Mammary epithelial cell (primary cell): ENCODE results near the gene MAP3K2.

Source experiments
- EZH2 ChIP-seq: IDR thresholded peaks from 2 replicates; pipeline ENCODE4 v1.6.1; 2012; ENCODE audit warnings: low read length, inconsistent platforms, borderline replicate concordance
- TF ChIP-seq, protein P1 (sequence below), 2 donors: IDR thresholded peaks in 1 of 2; conservative IDR thresholded peaks in 1 of 2; 2 replicates each; pipeline ENCODE4 v1.5.1; 2011 to 2012; ENCODE audit warnings: inconsistent platforms in 2 of 2, low read length in 2 of 2, mild to moderate bottlenecking in 2 of 2, control low read depth in 1 of 2, low read depth in 1 of 2; ENCODE audit not compliant: insufficient read depth in 1 of 2; ENCODE audit errors: extremely low read depth in 1 of 2

DNA sequence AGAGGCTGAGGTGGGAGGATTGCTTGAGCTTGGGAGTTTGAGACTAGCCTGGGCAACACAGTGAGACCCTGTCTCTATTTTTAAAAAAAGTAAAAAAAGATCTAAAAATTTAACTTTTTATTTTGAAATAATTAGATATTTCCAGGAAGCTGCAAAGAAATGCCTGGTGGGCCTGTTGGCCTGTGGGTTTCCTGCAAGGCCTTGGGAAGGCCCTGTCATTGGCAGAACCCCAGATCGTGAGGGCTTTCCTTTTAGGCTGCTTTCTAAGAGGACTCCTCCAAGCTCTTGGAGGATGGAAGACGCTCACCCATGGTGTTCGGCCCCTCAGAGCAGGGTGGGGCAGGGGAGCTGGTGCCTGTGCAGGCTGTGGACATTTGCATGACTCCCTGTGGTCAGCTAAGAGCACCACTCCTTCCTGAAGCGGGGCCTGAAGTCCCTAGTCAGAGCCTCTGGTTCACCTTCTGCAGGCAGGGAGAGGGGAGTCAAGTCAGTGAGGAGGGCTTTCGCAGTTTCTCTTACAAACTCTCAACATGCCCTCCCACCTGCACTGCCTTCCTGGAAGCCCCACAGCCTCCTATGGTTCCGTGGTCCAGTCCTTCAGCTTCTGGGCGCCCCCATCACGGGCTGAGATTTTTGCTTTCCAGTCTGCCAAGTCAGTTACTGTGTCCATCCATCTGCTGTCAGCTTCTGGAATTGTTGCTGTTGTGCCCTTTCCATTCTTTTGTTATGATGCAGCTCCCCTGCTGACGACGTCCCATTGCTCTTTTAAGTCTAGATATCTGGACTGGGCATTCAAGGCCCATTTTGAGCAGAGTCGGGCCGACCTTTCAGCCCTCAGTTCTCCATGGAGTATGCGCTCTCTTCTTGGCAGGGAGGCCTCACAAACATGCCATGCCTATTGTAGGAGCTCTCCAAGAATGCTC is 37.1 kb upstream of the MAP3K2 start:
- TF ChIP-seq, protein P1, sequence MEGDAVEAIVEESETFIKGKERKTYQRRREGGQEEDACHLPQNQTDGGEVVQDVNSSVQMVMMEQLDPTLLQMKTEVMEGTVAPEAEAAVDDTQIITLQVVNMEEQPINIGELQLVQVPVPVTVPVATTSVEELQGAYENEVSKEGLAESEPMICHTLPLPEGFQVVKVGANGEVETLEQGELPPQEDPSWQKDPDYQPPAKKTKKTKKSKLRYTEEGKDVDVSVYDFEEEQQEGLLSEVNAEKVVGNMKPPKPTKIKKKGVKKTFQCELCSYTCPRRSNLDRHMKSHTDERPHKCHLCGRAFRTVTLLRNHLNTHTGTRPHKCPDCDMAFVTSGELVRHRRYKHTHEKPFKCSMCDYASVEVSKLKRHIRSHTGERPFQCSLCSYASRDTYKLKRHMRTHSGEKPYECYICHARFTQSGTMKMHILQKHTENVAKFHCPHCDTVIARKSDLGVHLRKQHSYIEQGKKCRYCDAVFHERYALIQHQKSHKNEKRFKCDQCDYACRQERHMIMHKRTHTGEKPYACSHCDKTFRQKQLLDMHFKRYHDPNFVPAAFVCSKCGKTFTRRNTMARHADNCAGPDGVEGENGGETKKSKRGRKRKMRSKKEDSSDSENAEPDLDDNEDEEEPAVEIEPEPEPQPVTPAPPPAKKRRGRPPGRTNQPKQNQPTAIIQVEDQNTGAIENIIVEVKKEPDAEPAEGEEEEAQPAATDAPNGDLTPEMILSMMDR (conservative IDR thresholded peaks at IDR 0.05 in 1 of 2, IDR thresholded peaks at IDR 0.05 in 1 of 2; ENCODE audit: extremely low read depth in 1 of 2, insufficient read depth in 1 of 2, low read depth in 1 of 2, low read length in 2 of 2), result no peak
- no peak for TF ChIP-seq EZH2
